ENCODE data around the gene IFIT1B. TPM values are rescaled to one million over a fixed set of nuclear protein-coding genes. Genes with fewer than 3 reads are reported as not detected.
A peak's percentile ranks its signal among the peaks of the same experiment; 100 is the strongest.

IFIT1B gene
- total RNA-seq, 1 experiment from 2014 or later = not detected

DNA sequence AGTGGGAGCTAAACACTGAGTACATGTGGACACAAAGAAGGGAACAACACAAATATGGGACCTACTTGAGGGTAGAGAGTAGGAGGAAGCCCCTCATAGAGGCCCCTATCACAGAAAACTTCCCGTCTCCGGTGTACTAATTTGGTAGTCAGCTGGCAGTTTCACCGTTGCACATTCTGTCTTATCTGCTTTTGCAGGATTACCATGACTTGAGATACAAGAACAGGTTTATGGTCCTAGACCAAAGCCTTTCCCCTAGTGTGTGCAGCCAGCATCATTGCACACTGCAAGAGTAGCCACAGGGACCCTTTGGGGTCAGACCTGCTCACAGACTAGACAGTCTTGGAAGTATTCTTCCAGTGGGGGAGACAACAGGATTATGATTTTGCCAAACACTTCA, 5.9 kb upstream of the IFIT1B start:
- Histone ChIP-seq H3K9ac (ENCODE audit: low read length) (no peak overlapping the region), H3K9me3 (ENCODE audit: low read length) (no peaks in the 10 kb centered on the region), H4K20me1 (ENCODE audit: low read length) (no peaks in the 10 kb centered on the region), H3K4me1 (ENCODE audit: insufficient read depth, low read length) (peaks cover 41% of the 10 kb centered on the region), H3K27ac (ENCODE audit: low read length) (no peak overlapping the region), H3K27me3 (ENCODE audit: low read length) (no peaks in the 10 kb centered on the region), H3K4me3 (ENCODE audit: low read length) (no peak overlapping the region), H3F3A (ENCODE audit: low read length, unreplicated experiment) (no peaks in the 10 kb centered on the region), H3K79me2 (ENCODE audit: low read length) (no peaks in the 10 kb centered on the region), H3K36me3 (ENCODE audit: low read depth, low read length) (no peaks in the 10 kb centered on the region), H3K9me2 (replicated peaks; ENCODE audit: low read length) (no peaks in the 10 kb centered on the region), H3K4me2 (ENCODE audit: low read length) (no peak overlapping the region), H2AFZ (ENCODE audit: low read length) (no peak overlapping the region)
- TF ChIP-seq EZH2phosphoT487 (IDR thresholded peaks at IDR 0.05; ENCODE audit: borderline replicate concordance, low read length) (no peak), CTCF (conservative IDR thresholded peaks at IDR 0.05; ENCODE audit: low read depth, low read length) (no peak), EZH2 (IDR thresholded peaks at IDR 0.05; ENCODE audit: low read length, unreplicated experiment) (no peak)
- POLR2A ChIA-PET (ENCODE audit: unreplicated experiment) = interaction anchor here (0.6 kb wide), 1 partner anchor 21 kb away, joined by 4 read pairs; no protein-coding TSS in a partner anchor
- ATAC-seq (no peak), DNase-seq (no peak)
- intact Hi-C loops (cut with micrococcal nuclease) = loop anchor here (5.0 kb wide), 1 partner anchor 45 kb away; the partner anchor contains the start of gene IFIT3
- CTCF ChIA-PET = no interaction called here
- BruUV-seq (replicated peaks) = no TSS peak

DNA sequence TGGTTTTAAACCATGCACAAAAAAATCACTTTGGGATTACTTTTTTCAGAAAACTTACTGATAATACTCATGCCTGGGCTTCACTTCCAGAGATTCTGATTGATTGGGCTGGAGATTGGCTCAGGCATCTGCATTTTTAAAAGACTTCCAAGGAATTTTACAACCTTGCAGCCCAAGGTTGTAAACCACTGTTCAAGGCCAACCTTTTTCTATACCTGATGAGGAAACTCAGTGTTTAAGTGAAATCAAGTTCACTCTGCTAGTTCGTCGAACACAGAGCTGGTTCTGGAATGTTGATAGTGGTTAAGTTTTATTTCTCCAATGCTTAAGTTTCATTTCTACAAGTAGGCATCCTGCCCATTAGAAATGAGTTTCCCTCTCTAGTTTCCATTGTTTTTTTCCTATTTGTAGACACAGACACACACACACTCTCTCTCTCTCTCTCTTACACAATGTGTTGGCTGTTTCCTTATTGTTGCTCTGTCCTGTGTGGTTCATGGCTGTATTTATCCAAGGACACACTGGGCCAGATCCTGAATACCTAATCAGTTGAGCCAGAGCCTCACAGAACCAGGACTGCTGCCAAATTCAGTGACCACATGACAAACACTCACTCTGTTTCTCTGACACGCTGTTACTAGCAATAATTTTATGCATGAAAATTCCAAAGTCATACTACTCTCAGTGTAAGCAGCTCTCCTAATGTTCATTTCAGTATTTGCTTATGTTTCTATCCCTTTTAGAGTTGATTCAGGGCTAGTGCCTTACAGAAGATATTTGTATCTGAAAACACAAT, 3.7 kb upstream of the IFIT1B start:
- Histone ChIP-seq H2AFZ (ENCODE audit: low read length) (peak overlapping the region; percentile 17; the same call in 1 of the 2 replicates), H3K9me2 (replicated peaks; ENCODE audit: low read length) (no peaks in the 10 kb centered on the region), H3K79me2 (ENCODE audit: low read length) (no peaks in the 10 kb centered on the region), H3K9me3 (ENCODE audit: low read length) (no peaks in the 10 kb centered on the region), H4K20me1 (ENCODE audit: low read length) (no peaks in the 10 kb centered on the region), H3K9ac (ENCODE audit: low read length) (peak overlapping the region; percentile 20), H3K4me3 (ENCODE audit: low read length) (peak overlapping the region; percentile 27; the same call in 1 of the 2 replicates), H3K4me1 (ENCODE audit: insufficient read depth, low read length) (peaks cover 39% of the 10 kb centered on the region), H3K27me3 (ENCODE audit: low read length) (no peaks in the 10 kb centered on the region), H3K4me2 (ENCODE audit: low read length) (peak overlapping the region; percentile 65), H3K27ac (ENCODE audit: low read length) (peak overlapping the region; percentile 85), H3K36me3 (ENCODE audit: low read depth, low read length) (no peaks in the 10 kb centered on the region), H3F3A (ENCODE audit: low read length, unreplicated experiment) (no peaks in the 10 kb centered on the region)
- intact Hi-C loops (cut with micrococcal nuclease) = loop anchor here (1.0 to 5.0 kb wide), 3 partner anchors 12 to 112 kb away; partner anchors contain the start of gene IFIT3
- POLR2A ChIA-PET (ENCODE audit: unreplicated experiment) = interaction anchor here (0.8 kb wide), 1 partner anchor 11 kb away, joined by 3 read pairs; no protein-coding TSS in a partner anchor
- no peak for TF ChIP-seq EZH2 (IDR thresholded peaks at IDR 0.05; ENCODE audit: low read length, unreplicated experiment)
- TF ChIP-seq CTCF (conservative IDR thresholded peaks at IDR 0.05; ENCODE audit: low read depth, low read length) = no peak
- TF ChIP-seq EZH2phosphoT487 (IDR thresholded peaks at IDR 0.05; ENCODE audit: borderline replicate concordance, low read length) = no peak
- TSS peak; percentile 80 for BruUV-seq (replicated peaks)
- DNase-seq (peak; percentile 89), ATAC-seq (peak; percentile 90)
- CTCF ChIA-PET = no interaction called here
